Neural crest cell (in vitro differentiated cells): Measurements from ENCODE around the gene BTBD2. TPM values are rescaled to one million over a fixed set of nuclear protein-coding genes. Genes with fewer than 3 reads are reported as not detected.

Experiments used
- DNase-seq: peaks from one replicate; pipeline ENCODE4 v3.0.0; 2021; ENCODE audit warnings: low read depth, mixed read lengths, low spot score
- H3K27ac Mint-ChIP-seq: one replicate; pipeline ENCODE4 v1.8.0; 2021; ENCODE audit warnings: mild to moderate bottlenecking, mixed read lengths; ENCODE audit not compliant: unreplicated experiment
- H3K27me3 Mint-ChIP-seq: 2 replicates; pipeline ENCODE4 v1.8.0; 2021; ENCODE audit warnings: low read depth, mild to moderate bottlenecking, mixed read lengths
- H3K36me3 Mint-ChIP-seq: 2 replicates; pipeline ENCODE4 v1.8.0; 2021; ENCODE audit warnings: low read depth, mild to moderate bottlenecking, mixed read lengths
- H3K4me1 Mint-ChIP-seq: 2 replicates; pipeline ENCODE4 v1.8.0; 2021; ENCODE audit warnings: mixed read lengths
- H3K4me3 Mint-ChIP-seq: one replicate; pipeline ENCODE4 v1.8.0; 2021; ENCODE audit warnings: mild to moderate bottlenecking, mixed read lengths
- H3K9me3 Mint-ChIP-seq: 2 replicates; pipeline ENCODE4 v1.8.0; 2021; ENCODE audit warnings: mixed read lengths
- total RNA-seq: library from RNA; stranded (reverse); gene quantifications from 2 replicates; pipeline ENCODE4 v1.2.1, GENCODE V29; 2021
- TF ChIP-seq, protein P1 (sequence below): fragments of 200-600 bp; sonication (generic); conservative IDR thresholded peaks from 2 replicates; pipeline ENCODE4 v1.5.0; 2021; ENCODE audit warnings: antibody characterized with exemption, mild to moderate bottlenecking

BTBD2 gene
- total RNA-seq, 1 donor from 2014 or later = 142 TPM

DNA sequence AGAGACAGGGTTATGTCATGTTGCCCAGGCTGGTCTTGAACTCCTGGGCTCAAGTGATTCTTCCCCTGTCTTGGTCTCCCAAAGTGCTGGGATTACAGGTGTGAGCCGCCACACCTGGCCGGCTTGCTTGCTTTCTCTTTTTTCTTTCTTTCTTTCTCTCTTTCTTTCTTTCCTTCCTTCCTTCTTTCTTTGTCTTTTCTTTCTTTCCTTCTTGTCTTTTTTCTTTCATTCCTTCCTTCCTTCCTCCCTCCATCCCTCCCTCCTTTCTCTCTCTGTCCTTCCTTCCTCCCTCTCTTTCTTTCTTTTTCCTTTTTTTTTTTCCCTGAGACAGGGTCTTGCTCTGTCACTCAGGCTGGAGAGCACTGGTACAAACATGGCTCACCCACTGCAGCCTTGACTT is 6.8 kb upstream of the BTBD2 start:
- no peak for DNase-seq
- Mint-ChIP-seq H3K4me3 (no peak overlapping the region), H3K27me3 (no peaks in the 10 kb centered on the region), H3K27ac (no peak overlapping the region), H3K9me3 (peaks cover 2% of the 10 kb centered on the region), H3K36me3 (no peaks in the 10 kb centered on the region), H3K4me1 (peaks cover 7% of the 10 kb centered on the region)
- TF ChIP-seq, protein P1, sequence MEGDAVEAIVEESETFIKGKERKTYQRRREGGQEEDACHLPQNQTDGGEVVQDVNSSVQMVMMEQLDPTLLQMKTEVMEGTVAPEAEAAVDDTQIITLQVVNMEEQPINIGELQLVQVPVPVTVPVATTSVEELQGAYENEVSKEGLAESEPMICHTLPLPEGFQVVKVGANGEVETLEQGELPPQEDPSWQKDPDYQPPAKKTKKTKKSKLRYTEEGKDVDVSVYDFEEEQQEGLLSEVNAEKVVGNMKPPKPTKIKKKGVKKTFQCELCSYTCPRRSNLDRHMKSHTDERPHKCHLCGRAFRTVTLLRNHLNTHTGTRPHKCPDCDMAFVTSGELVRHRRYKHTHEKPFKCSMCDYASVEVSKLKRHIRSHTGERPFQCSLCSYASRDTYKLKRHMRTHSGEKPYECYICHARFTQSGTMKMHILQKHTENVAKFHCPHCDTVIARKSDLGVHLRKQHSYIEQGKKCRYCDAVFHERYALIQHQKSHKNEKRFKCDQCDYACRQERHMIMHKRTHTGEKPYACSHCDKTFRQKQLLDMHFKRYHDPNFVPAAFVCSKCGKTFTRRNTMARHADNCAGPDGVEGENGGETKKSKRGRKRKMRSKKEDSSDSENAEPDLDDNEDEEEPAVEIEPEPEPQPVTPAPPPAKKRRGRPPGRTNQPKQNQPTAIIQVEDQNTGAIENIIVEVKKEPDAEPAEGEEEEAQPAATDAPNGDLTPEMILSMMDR = no peak

DNA sequence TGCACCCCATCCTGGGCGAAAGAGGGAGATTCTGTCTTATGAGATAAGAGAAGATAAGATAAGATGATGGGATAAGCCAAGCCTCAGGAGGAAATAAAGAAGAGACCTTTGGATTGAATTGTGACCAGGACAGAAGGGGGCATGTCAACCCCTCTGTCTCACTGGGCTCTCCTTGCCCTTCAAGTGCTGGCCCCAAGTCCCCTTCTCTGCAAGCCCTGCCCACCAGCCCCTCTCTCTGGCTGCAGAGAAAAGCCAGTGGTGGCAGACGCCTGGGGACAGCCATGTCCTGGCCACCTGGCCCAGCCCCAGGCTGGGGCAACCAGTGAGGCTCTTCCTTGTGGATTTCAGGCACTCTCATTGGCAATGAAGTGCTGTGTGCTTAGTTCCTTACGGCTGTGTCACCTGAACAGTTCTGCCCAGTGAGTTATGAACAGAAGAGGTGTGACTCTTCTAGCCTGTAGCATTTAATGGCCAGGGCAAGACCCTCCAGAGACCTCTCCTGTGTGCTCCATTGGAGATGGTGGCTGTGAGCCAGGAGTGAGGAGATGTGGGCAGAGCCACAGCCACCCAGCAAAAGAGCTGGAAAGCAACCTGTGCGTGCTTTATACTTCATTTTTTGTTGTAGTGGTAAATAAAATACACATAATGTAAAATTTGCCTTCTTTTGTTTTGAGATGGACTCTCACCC is 6.1 kb upstream of the BTBD2 start:
- TF ChIP-seq, protein P1 = no peak
- no peaks in the 10 kb centered on the region for H3K36me3 Mint-ChIP-seq
- H3K4me1 Mint-ChIP-seq = peaks cover 7% of the 10 kb centered on the region
- H3K27me3 Mint-ChIP-seq = no peaks in the 10 kb centered on the region
- no peak for DNase-seq
- no peak overlapping the region for H3K4me3 Mint-ChIP-seq
- peak overlapping the region; percentile 52 for H3K27ac Mint-ChIP-seq
- peaks cover 2% of the 10 kb centered on the region for H3K9me3 Mint-ChIP-seq

- Mint-ChIP-seq H3K27me3 (no peaks in the 10 kb centered on the region), H3K27ac (no peak overlapping the region), H3K9me3 (no peaks in the 10 kb centered on the region), H3K4me3 (no peak overlapping the region), H3K36me3 (no peaks in the 10 kb centered on the region), H3K4me1 (peaks cover 7% of the 10 kb centered on the region)
- TF ChIP-seq, protein P1 = no peak
- no peak for DNase-seq
Observed at GRCh38 chr19:2018752-2019151, 3.2 kb upstream of the BTBD2 start.

DNA sequence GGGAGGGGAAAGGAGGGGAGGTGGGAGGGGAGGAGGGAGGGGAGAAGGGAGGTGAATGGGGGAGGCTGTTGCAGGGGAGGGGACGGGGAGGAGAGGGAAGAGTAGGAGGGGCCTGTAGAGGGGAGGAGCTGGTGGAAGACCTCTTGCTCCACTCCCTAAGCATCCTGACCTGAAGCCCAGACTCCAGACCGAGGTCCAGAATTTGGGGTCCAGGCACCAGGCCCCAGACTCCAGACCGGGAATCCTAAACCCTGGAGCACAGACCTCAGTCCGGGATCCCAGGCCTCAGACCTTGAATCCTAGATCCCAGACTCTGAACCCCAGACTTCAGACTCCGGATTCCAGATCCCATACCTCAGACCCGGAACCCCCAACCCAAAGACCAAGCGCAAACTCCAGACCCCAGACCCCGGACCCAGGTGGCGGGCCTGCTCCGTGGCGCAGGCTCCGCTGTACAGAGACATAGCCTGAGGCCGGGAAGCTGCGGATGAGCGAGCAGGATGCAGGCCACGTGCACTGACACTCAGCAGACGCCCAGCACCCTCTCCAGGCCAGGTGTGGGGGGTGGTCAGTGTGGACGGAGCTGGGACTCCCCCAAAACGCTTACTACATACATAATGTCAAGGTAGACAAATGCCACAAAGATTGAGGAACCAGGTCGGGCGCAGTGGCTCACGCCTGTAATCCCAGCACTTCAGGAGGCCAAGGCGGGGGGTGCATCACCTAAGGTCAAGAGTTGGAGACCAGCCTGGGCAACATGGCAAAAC is 710 bp upstream of the BTBD2 start:
- H3K27me3 Mint-ChIP-seq = no peaks in the 10 kb centered on the region
- H3K9me3 Mint-ChIP-seq = no peaks in the 10 kb centered on the region
- DNase-seq = peak; percentile 42
- no peak overlapping the region for H3K27ac Mint-ChIP-seq
- peaks cover 16% of the 10 kb centered on the region for H3K4me1 Mint-ChIP-seq
- TF ChIP-seq, protein P1 = no peak
- no peaks in the 10 kb centered on the region for H3K36me3 Mint-ChIP-seq
- peak overlapping the region; percentile 61 for H3K4me3 Mint-ChIP-seq

GRCh38 chr19:2014731-2015607 is 545 bp downstream of the BTBD2 start:
- TF ChIP-seq, protein P1 = no peak
- Mint-ChIP-seq H3K36me3 (no peaks in the 10 kb centered on the region), H3K4me3 (peak overlapping the region; percentile 27), H3K4me1 (peaks cover 15% of the 10 kb centered on the region), H3K9me3 (no peaks in the 10 kb centered on the region), H3K27ac (no peak overlapping the region), H3K27me3 (no peaks in the 10 kb centered on the region)
- DNase-seq = no peak
